ENCODE results near the gene REXO5. TPM values are rescaled to one million over a fixed set of nuclear protein-coding genes. Genes with fewer than 3 reads are reported as not detected.
"Not testable (repeated sequence)": the region's sequence is repeated elsewhere in the genome, so short reads cannot be mapped to it uniquely, and the experiment has no call there.

REXO5 gene
- total RNA-seq, 1 experiment from 2014 or later = 14.5 TPM

GRCh38 chr16:20847550-20847949 is 41.2 kb downstream of the REXO5 start:
- no peak for DNase-seq (ENCODE audit: low spot score)

DNA sequence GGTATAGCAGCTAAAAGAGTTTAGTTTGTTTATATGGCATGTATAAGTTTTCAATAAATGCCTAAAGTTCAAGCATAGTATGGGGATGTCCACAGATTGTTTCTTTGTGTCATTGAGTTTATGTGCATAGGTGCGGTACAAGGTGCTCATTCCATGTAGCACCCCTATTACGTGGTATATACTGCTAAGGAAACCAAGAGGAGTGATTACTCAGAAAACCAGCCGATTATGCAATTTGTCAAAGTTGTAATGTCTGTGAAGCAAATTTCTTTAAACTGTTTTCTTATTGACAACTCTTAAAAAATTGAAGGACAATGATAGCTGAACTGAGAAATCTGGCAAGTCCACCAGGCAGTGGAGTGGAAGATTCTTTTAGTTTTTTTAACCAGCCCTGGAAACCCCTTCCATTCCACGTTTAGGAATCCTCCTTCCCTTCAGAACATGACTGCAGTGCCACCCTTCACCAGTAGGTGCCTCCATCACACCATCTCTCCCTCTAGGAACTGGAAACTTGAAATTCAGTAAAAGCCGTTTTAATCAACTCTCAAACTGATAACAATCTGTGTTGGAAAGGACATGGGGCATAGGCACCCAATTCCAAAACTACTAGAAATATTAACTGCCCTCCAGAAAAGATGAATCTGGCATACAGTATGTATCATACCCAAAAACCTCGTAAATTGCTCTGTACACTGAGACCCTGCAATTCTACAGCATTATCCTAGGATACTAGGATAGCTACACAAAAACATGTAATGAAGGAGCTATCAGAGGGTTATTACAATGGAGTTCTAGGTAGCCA is 43.5 kb downstream of the REXO5 start:
- peak; percentile 59 for DNase-seq (ENCODE audit: low spot score)

- no peak for DNase-seq (ENCODE audit: low spot score)
Observed at GRCh38 chr16:20850981-20851380, 44.7 kb downstream of the REXO5 start.

GRCh38 chr16:20851601-20852000 is 45.3 kb downstream of the REXO5 start:
- peak; percentile 76 for DNase-seq (ENCODE audit: low spot score)

GRCh38 chr16:20853143-20853542 is 46.8 kb downstream of the REXO5 start:
- DNase-seq (ENCODE audit: low spot score) = no peak

DNA sequence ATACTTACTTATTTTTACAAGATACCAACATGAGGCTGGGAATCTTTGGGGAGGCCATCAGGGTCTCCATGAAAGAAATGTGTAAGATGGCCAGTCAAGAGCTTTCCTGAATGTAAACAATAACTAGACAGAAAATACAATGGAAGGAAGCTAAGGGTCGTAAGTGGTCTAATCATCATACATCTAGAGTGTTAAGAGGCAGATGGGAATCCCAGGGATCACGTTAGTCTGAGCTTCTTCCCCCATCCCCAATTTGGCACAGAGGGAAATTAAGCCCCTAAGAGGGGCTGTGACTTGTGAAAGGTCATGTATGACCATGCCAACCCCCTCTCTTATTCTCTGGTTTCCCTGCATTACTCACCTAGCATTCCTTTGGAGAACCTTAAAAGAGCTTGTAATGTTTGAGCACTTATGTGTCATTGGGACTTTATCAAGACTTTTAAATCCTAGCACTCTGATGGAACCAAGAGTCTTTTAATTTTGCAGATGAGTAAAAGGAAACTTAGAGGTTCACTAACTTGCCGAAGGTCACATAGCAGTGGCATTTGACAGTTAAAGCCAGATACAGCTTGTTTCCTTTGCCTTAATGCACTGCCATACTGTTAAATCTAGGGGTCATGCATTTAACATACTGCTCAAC is 47.8 kb downstream of the REXO5 start:
- no peak for DNase-seq (ENCODE audit: low spot score)

DNA sequence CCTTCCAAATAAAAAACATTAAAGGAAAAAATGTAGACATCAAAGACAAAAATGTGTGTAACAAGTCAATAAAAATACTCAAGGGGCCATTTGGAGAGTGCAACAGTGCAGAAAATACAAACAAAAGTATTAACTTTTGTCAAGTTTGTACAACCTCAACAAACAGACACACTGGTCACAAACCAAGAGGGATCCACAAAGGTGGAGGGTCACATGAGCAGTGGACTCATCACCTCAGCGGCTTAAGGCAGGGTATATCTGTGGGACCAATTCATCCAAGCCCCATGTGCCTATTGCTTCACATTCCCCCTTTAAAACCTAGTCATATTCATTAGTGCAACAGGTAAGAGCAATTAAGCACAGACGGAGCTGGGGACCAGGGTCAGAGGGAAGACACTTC is 48.6 kb downstream of the REXO5 start:
- DNase-seq (ENCODE audit: low spot score) = no peak

DNA sequence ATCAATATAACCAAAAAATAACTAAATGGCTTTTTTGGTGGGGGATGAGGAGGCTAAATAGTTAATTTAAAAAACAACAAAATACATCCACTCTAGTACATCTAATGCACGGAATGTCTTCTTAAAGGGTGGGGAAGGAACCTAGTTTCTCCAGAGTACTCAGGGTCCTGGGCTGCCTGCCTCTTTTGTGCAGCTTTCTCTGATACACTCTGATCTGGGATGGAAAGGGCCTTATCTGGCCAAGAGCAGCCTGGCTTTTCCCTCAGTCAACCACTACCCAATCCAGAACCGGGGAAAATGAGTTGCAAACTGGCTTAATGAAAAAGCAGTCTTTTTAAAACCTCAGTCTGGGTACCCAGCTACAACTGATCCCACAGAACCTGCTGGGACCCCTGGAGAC is 51.0 kb downstream of the REXO5 start:
- DNase-seq (ENCODE audit: low spot score) = no peak

GRCh38 chr16:20859229-20859628 is 52.9 kb downstream of the REXO5 start:
- no peak for DNase-seq (ENCODE audit: low spot score)

GRCh38 chr16:20859699-20860098 is 53.4 kb downstream of the REXO5 start:
- no peak for DNase-seq (ENCODE audit: low spot score)

DNA sequence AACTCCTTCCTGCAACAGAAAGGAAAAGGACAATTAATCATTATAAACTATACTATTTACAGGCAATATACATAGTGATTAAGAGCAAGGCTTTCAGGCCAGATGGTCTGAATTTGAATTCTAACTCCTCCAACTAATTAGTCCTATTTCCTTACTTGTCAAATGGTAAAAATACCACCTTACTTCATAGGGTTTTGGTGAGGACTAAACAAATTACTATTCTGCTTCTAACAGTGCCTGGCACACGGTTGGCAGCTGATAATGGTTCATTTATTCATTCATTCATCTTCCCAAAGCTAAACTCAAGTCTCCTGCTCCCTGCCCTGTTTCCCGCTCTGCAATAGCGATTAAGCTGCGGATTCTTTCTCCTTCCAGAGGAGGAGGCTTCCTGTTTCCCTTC is 54.0 kb downstream of the REXO5 start:
- DNase-seq (ENCODE audit: low spot score) = no peak

DNA sequence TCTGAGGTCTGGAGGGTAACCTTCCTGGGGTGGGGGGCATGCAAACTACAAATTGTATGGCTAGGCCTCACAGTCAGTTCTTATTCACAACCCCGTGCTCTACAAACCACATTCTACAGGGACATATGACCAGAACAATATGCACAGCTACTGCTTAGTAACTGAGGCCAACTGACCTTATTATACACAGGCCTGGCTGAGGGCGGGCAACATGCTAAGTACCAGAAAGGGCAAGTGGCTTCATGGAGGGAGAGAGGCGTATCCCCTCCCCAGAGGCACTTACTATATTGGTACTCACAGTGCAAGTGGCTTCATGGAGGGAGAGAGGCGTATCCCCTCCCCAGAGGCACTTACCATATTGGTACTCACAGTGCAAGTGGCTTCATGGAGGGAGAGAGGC is 54.7 kb downstream of the REXO5 start:
- not testable (repeated sequence) for DNase-seq (ENCODE audit: low spot score)

GRCh38 chr16:20862162-20862960 is 56.0 kb downstream of the REXO5 start:
- DNase-seq (ENCODE audit: low spot score) = no peak

- DNase-seq (ENCODE audit: low spot score) = not testable (repeated sequence)
Observed at GRCh38 chr16:20864376-20864775, 58.0 kb downstream of the REXO5 start.

DNA sequence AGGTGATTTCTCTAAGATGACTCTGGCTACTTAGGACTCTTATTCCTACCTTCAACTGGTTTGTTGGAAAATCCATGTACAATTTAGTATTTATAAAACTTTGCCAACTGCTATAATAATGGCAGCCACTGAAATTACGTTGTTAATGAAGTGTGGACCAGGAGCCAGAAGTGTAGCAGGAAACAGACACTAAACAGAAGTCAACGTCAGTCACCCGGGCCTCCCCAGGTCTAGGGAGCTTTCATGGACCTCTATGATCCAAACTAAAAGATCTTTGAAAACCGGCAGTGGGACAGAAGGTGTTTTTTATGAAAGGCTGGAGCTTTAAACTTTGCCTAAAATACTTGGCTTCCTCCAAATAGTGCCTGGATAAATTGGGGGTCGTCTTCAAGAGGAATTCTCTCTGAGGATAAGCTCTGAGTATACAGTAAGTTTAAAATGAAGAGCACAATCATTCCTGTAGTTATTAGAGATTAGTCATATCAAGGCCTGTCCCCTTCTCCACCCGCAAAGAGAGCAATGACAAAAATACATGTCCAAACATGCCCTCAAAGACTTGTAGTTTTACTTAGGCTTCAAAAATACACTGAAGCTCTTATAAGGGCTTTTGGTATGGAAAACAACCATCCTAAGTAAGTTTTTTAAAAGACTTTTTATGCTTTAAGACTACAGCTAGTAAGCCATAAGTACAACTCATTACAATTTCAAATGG is 59.2 kb downstream of the REXO5 start:
- peak; percentile 57 for DNase-seq (ENCODE audit: low spot score)

GRCh38 chr16:20866145-20866772 is 59.9 kb downstream of the REXO5 start:
- DNase-seq (ENCODE audit: low spot score) = peak; percentile 96

DNA sequence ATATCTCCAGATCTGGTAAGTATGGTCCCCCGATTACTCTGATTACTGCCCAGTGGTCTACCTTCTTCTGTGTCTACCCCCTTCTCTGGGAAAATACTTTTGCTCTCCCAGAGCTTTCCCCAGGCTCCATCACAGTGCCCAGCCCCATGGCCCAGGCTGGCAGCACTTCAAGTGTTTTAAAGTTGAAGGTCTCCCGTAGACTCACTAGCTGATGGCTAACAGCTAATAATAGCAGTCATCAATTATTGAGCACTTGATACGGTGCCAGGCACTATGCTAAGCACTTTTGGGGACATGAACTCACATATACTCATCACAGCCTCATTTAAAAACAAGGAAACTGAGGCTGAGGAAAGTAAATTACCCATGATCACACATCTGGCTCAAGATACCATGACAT is 60.5 kb downstream of the REXO5 start:
- no peak for DNase-seq (ENCODE audit: low spot score)

GRCh38 chr16:20867585-20867984 is 61.3 kb downstream of the REXO5 start:
- DNase-seq (ENCODE audit: low spot score) = no peak

- DNase-seq (ENCODE audit: low spot score) = peak; percentile 60
Observed at GRCh38 chr16:20868890-20869289, 62.6 kb downstream of the REXO5 start.

GRCh38 chr16:20870122-20870820 is 63.9 kb downstream of the REXO5 start:
- no peak for DNase-seq (ENCODE audit: low spot score)

GRCh38 chr16:20871258-20871657 is 64.9 kb downstream of the REXO5 start:
- no peak for DNase-seq (ENCODE audit: low spot score)
